SW 1271 (cell line): ENCODE data around the gene CARD19.

ENCODE experiments used
- DNase-seq, 2 experiments: peaks; one replicate each; lab custom pipeline; 2025; lab: John Stamatoyannopoulos, UW

CARD19 gene

GRCh38 chr9:93161786-93162562 lies 66.0 kb downstream of the CARD19 start:
- DNase-seq: no peak
